ENCODE data around the gene LENEP.

LENEP gene

DNA sequence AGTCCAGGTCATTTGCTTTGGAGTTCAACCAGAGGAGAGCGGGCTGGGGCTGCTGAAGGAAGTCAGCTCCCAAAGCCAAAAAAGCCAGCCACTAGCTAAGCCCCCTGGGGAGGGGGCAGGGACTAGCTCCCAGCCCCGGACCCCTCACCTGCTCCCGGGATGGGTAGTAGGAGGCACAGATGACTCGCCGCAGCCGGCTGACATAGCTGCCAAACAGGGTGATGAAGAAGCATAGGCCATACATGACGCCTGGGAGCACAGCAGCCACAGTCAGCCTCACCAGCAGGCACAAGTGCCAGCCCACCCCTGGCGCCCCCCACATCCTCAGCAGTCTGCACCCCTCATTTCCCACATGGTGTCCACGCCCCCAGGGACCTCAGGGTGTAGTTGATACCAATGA lies 32.8 kb downstream of the LENEP start:
- no peak for DNase-seq (ENCODE audit: low read depth, low spot score)

DNA sequence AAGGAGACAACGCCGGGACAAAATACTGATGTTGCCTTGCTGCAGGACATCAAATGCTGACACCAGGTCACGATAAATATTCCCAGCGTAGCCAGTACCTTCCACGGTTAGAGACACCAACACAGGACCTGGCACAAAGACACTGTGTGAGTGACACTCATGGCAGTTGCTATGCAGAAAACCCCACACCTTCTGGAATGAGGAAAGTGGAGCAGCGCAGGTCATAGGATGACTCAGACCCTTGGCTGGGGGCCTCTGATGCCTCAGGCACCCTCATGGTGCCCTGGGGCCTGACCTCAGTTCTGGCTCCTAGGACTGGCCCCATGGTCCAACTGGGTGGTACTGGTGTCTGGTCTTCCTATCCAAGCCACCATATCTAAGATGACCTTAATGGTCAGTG lies 33.2 kb downstream of the LENEP start:
- DNase-seq (ENCODE audit: low read depth, low spot score) = peak; percentile 28

DNA sequence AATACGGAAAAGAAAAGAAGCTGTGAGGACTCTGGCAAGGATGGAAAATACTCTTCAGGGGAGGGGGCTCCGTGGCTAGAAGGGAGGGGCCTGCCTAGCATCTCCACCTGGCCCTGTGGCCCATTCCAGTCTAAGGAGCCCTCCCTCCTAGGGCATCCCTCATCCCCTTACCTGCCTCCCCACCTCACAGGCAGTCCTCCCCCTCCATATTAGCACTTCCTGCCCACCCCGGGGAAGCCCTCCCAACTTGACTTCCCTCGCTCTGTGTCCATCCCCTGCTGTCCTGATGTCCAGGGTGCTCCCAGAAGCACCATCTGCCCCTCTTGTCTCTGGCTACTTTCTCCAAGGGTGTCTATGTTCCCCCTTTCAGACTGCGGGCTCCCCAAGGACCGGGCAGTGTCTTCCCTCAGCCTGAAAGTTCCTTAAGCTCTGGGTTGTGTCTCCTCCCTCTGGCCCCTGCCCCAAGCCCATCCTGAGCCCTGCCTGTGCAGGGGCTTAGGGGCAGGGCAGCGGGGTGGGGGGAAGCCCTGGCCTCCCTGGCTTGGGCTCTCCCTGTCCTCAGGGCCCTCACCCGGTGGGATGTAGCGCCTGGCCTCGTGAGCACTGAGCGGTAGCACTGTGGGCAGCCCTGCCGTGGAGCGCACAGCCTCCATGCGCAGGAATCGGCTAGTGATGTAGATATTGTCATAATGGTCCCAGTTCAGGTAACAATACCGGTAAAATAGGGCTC lies 36.3 kb downstream of the LENEP start:
- no peak for DNase-seq (ENCODE audit: low read depth, low spot score)

DNA sequence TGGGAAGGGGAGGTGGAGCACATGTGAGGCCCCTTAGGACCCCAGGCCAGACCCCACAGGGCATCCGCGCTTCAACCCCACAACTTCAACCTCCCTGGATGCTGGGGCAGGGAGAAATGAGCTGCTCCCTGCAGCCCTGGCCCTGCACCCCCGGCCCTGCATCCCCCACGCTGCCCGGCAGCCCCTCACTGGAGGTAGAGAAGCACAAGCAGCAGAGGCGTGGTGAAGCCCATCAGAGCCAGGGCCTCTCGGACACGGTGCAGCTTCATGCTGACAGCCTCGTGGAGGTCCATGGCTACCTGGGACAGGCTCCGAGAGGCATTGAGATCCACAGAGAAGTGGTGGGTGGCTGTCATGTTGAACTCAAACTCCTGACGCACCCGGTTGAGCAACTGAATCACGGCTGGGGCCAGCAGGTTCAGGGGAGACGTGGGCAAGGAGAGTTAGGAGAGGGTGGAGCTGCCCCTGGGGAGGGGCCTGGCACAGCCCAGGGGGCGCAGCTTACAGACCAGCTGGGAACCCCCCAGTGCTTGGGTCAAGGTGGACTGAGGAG lies 36.9 kb downstream of the LENEP start:
- DNase-seq (ENCODE audit: low read depth, low spot score) = no peak

DNA sequence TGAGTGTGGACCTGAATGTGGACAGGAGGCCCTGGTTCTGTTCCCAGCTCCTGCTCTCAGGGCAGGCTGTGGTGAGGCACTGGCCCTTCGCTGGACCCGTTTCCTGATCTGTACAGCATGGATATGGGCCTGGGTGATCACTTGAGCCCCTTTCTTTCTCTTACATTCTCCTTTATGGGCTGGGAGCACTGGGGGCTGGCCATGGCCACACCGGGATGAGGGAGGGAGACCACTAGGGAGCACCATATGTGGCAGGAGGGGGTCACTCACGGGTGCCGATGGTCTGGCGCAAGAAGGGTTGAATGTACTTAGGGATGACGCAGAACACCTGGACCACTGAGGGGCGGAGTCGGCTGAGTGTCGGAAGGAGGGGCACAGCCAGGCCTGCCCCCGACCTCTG lies 37.5 kb downstream of the LENEP start:
- no peak for DNase-seq (ENCODE audit: low read depth, low spot score)

DNA sequence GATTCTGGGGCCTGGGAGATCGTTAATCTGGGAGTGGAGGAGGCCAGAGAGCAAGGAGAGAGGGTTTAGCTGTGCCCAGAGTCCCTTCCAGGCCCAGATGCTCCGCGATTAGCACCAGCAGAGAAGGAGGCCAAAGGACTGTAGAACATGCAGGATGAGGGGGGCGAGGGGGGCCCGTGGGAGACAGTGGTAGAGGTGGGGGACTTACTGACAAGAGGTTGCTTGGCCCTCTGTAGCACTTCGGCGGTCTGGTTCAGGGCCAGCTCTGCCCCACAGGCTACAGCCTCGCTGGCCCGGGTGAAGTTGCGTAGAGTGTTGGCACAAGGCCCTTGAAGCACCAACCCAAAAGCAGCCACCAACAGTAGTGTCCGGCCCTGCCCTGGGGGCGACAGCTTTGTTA lies 39.5 kb downstream of the LENEP start:
- DNase-seq (ENCODE audit: low read depth, low spot score) = no peak

DNA sequence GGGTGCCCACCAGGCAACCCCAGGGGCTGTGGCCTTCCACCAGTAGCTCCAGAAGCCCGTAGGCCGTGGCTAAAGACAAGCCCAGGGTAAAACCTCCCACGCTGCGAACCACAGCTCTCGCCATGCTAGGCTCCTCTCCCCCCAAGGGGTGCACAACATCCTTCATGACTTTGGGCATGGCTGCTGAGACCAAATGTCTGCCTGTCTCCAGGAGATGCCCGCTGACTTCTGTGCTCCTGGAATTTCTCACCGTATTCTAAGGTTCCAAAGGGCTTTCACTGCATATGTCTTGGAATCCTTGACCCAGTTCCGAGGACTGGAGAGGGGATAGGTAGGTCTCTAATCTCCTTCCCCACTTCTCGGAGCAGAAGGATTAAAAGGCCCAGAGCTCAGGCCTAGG lies 40.1 kb downstream of the LENEP start, which contains the start of the genes DCST1 and DCST2:
Gene DCST1 (plus strand): TSS at position 301 of the 400 bp plus-strand sequence. CDS start 213 bp downstream, outside the sequence.
Gene DCST2 (minus strand): TSS at position 258 of the 400 bp plus-strand sequence. CDS start 80 bp downstream, at position 178.
- DNase-seq (ENCODE audit: low read depth, low spot score) = no peak

DNA sequence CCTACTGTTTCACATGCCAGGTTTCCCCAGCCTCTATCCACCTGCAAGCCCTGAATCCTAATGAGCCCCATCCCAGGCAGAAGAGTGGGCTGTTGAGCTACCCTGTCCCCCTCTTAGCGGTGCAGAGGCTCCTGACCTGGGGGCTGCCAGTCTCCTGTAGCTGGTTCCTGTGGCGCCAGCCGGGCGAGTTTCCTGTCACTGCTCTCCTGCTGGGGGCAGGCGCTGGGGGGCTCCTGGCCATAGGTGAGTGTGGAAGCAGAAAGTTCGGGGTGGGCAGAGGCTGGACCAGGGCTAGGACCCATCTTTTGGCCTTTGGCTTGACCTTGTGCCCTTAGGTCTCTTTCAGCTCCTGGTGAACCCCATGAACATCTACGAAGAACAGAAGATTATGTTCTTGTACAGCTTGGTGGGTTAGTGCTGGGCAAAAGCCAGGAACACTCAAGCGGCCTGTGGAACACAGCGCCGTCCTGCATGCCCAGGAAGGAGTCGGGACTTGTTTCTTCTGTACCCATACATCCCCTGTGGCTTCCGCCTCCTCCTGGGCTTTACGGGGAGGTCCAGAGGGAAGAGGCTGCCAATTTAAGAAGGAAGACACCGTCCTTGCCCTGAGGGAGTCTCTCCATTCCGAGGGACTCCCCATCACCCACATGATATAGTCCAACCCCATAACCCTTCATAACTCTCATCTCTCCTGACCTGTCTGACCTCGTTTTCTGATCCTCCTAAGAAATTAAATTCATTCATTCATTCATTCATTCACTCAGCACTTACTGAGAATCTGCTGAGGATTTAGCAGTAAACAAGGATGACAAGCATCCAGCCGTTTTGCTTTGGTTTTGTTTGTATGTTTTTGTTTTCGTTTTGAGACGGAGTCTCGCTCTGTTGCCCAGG lies 41.2 kb downstream of the LENEP start:
- no peak for DNase-seq (ENCODE audit: low read depth, low spot score)

DNA sequence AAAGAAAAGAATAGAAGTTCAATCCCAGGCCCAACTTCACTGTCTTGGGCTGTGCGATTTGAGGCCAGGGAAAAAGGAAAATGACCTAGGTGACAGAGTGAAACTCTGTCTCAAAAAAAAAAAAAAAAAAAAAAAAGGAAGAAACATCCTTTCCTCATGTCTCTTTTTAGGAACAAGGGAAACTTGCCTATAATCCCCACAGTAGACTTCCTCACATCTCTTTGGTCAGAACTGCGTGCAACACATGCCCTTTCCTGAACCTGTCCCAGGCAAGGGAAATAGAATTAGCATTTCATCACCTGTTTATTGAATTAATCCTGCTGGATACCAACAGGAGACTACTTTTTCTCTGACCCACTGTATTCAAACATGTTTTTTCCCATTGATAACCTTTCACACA lies 42.5 kb downstream of the LENEP start:
- no peak for DNase-seq (ENCODE audit: low read depth, low spot score)

DNA sequence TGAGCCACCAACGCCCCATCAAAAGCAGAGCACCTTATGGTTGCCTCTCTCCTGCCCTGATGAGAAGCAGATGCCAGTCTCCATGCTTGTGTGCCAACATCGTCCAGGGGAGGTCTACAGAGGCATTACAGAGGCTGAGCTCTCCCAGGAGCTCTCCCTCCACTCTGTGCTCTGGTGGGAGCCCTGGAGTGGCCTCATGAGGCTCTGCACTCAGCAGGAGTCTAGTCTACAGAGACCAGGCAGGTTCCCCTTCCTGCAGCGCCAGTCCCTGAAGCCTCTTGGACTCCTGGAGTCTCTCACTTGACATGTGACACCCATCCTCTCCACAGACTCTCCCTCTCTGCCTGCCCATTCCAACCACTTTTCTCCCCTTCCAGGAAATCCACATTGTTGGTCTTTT lies 43.7 kb downstream of the LENEP start:
- DNase-seq (ENCODE audit: low read depth, low spot score) = no peak

DNA sequence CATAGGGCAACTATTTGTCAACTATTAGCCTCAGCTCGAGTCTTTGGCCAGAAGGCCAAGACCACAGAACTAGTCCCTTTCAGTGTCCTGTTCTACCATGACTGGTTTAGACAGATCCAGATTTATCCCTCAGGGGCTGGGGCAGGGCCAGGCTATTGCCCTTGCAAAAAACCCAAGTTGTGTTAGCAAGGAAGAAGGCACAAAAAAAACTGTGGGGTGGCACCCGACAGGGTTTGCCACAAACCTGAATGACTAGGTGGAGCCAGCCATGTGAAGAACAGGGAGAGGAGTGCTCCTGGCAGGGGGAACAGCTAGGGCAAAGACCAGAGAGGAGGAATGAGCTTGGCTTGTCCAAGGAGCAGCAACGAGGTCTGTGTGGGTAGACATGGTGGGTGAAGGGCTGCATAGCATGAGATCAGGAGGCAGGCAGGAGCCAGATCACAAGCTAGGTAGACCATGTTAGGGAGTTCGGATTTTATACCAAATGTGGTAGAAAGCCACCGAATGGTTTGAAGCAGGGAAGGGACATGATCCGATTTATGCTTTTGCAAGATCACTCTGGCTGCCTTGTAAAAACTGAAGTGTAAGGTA lies 44.6 kb downstream of the LENEP start:
- DNase-seq (ENCODE audit: low read depth, low spot score) = no peak

DNA sequence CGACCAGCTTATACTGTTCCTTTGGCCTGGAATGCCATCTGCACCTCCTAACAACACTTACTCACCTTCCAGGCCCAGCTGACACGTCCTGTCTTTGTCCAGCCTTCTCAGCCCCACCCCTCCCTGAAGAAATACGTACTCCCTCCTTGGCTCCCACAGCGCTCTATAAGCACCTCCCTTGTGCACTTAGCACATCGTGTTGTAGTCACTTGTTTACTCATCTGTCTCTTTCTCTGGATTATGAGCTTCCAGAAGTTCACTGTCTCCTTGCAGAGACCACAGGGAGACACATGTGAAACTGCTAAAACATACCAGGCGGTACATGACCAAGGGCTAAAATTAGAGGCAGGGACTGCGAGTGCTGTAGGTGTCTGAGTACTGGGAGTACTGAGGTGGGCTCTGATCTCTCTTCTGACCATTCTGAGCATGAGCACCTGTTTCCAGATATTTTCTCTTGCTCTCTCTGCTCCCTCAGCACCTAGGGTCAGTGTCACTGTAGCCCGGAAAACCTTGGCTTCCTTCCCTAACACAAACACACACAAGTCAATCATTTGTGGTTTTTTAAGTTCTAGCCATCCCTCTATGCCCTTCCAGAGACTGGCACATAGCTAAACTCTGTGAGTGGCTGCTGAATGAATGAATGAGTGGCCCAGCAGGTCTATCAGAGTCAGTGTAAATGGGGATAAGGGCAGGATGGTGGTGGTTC lies 45.4 kb downstream of the LENEP start:
- DNase-seq (ENCODE audit: low read depth, low spot score) = no peak

DNA sequence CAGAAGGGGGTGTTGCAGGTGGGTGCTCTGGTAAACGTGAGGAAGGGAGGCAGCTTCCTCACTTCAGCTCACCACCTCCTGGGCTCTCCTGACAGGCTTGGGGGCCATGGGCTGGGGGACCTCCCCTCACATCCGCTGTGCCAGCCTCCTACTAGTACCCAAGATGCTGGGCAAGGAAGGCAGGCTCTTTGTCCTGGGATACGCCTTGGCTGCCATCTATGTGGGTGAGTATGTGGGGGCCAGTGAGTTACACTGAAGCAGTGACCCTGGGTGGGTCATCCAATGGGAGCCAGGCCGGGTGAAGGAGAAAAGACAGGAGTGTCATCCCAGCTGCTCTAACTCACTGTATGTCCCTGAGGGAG lies 45.9 kb downstream of the LENEP start:
- DNase-seq (ENCODE audit: low read depth, low spot score) = no peak

DNA sequence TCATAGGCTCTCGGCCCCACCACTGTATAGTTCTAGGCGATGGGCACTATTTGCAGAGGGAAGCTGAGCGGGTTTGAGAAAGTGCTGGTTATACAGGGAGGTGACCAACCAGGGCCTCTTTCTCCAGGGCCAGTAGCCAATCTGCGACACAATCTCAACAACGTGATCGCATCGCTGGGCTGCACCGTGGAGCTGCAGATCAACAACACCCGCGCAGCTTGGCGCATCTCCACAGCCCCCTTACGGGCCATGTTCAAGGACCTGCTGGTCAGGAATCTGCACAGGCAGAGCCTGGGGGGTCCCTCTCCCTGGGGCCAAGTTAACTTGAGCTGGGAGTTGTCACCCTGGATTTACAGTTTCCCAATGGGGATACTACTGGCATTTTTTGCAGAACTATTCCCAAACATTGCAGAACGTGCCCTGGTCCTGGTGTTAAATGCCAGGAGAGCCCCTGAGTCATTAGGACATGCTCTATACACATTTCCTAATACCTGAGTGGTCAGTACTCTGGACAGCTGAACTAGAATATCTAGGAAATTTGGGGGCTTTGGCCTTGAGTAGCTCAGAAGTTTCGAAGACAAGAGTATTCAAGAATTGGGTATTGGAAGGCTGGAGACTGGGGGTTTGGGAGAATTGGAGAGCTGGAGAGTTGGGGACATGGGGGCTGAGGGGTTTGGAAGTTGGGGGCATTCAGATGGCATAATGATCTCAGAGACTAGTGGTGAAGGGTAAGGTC lies 47.1 kb downstream of the LENEP start:
- no peak for DNase-seq (ENCODE audit: low read depth, low spot score)

DNA sequence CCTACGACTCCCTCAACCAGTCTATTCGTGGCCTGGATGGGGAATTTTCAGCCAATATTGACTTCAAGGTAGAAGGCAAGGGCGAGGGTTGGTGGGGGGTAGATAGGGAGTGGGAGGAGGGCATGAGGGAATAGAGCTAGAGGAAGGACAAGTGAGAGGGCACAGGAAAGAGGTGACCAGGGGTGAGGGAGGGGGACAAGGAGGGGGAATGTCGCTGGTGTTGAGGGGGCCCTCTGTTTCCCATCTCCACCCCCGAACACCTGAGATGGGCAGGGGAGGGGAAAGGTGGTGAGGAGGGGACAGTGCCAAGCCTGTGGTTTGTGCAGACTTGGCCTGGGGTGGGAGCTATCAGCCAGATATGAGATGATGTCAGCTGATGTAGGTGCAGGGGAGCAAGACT lies 49.4 kb downstream of the LENEP start:
- no peak for DNase-seq (ENCODE audit: low read depth, low spot score)

DNA sequence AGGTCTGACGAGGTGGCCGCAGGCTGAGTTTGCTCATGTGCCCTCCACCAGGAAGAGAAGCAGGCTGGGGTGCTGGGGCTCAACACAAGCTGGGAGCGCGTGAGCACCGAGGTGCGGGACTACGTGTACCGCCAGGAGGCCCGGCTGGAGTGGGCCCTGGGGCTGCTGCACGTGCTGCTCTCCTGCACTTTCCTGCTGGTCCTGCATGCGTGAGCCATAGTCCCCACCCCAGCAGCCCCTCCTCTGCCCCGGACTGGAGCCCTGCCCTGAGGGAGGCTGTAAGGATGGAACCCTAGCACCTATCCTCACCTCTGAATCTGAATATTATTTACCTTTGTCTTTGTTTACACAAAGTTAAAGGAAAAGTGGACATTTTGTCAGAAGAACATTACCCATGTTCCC lies 49.9 kb downstream of the LENEP start:
- no peak for DNase-seq (ENCODE audit: low read depth, low spot score)

DNA sequence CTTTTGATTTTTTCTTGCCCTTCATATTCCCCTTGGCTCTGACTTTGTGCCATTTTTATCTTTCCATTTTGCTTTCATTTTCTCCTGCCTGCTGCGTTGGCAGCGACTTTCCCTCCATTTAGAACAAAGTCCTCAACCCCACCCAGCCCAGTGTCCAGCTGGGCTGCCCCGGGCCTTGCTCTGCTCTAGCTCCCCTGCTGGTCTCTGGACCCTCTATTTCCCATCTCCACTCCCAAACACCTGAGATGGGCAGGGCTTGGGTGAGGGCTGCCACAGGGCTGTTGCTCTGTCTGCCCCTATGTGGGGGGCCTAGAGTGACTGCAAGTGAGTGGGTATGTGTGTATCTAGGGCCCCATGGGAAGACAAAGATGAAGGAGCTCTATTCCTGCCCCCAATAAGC lies 50.4 kb downstream of the LENEP start:
- no peak for DNase-seq (ENCODE audit: low read depth, low spot score)

Data from astrocyte of the hippocampus (primary cell).